Measurements from ENCODE around the gene NEK2. TPM values are rescaled to one million over a fixed set of nuclear protein-coding genes. Genes with fewer than 3 reads are reported as not detected.

NEK2 gene
- total and polyA plus RNA-seq, 8 donors: 1.5 to 6.1 (median 4.6) TPM; not detected in 3

DNA sequence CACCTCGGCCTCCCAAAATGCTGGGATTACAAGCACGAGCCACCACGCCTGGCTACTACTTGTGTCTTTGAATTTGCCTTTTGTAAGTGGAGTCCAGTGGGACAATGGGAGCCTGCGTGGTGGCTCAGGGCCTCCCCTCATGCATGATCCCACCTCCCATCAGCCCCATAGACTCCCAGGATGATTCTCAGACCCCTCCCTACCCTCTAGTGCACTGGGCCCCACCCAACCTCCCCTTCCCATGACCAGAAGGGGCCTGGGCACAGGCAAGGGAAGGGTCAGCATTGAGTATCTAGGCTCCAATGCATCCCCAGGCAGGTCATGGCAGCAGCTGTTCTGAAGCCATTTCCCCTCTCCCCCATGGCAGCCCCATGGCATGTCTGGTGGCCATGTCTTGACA lies 18.7 kb downstream of the NEK2 start:
- 87 to 99% (median 95%) methylated on average over 3 to 4 of the region's 4 CpGs for WGBS, 5 donors
- H3K27me3 ChIP-seq: peaks cover 0 to 18% (median 0%) of the 10 kb centered on the region in 3 donors
- H3K36me3 ChIP-seq: no peaks in the 10 kb centered on the region
- intact Hi-C loops (cut with DNase I; ENCODE audit: low total_unique reads): loop anchor here (10.0 kb wide), 1 partner anchor 72 kb away; no protein-coding TSS in a partner anchor
- DNase-seq: no peak
- H3K27ac ChIP-seq: no peak overlapping the region
- no peaks in the 10 kb centered on the region for H3K9me3 ChIP-seq
- H3K4me1 ChIP-seq: peaks cover 0 to 7% (median 6%) of the 10 kb centered on the region in 4 donors
- TF ChIP-seq POLR2AphosphoS5 (IDR thresholded peaks at IDR 0.05) (no peak), EP300 (IDR thresholded peaks at IDR 0.05) (no peak), POLR2A (IDR thresholded peaks at IDR 0.05) (no peak)
- TF ChIP-seq, protein P1, sequence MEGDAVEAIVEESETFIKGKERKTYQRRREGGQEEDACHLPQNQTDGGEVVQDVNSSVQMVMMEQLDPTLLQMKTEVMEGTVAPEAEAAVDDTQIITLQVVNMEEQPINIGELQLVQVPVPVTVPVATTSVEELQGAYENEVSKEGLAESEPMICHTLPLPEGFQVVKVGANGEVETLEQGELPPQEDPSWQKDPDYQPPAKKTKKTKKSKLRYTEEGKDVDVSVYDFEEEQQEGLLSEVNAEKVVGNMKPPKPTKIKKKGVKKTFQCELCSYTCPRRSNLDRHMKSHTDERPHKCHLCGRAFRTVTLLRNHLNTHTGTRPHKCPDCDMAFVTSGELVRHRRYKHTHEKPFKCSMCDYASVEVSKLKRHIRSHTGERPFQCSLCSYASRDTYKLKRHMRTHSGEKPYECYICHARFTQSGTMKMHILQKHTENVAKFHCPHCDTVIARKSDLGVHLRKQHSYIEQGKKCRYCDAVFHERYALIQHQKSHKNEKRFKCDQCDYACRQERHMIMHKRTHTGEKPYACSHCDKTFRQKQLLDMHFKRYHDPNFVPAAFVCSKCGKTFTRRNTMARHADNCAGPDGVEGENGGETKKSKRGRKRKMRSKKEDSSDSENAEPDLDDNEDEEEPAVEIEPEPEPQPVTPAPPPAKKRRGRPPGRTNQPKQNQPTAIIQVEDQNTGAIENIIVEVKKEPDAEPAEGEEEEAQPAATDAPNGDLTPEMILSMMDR (IDR thresholded peaks at IDR 0.05): no peak
- no peak overlapping the region for H3K4me3 ChIP-seq

DNA sequence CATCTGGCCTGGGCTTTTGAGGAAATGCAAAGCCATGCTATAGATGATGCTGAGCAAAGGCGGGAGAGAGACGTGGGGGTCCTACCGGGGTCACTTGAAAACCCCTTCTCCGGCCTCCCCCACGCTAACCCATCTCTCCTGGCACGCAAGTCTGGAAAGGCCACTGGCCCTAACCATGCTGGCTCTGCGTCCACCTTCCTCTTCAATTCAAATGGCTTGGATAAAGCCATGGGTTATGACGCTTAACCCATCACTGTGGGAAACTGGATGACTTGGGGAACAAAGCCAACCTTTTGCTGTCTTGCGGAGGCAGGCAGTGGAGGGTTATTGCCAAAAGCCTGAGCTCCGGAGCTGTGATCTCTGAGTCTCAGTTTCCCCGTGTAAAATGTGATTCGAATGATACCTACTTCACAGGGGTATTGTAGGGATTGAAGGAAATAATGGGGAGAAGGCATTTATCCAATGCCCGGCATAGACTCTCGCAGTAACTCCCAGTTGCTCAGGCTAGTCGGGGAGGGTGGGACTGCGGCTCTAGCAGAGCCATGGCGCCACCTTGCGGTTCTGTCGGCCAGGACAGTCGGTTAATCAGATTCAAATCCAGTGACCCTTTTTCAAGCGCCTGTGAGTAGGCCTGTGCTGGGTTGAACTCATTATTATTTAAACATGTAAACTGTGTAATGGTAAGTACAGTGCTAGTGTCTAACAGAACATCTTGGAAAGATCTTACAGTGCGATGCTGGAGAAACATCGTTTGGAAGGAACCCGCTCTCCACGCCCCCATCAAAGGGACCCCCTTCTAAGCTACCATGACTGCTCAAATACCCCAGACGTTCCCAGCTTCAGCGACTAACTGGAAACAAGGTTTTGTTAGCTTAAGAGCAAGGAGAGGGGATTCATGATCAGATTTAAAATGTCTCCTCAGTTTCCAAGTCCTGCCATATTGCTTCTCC lies 20.3 kb downstream of the NEK2 start:
- Histone ChIP-seq H3K4me1 (peaks cover 0 to 7% (median 6%) of the 10 kb centered on the region in 4 donors), H3K4me3 (no peak overlapping the region), H3K27ac (no peak overlapping the region), H3K27me3 (peaks cover 0 to 13% (median 0%) of the 10 kb centered on the region in 3 donors), H3K9me3 (no peaks in the 10 kb centered on the region), H3K36me3 (no peaks in the 10 kb centered on the region)
- 40 to 46% (median 43%) methylated on average over 27 of the region's 27 CpGs for WGBS, 5 donors
- peak; percentile 92 to 96 for DNase-seq
- TF ChIP-seq POLR2AphosphoS5 (IDR thresholded peaks at IDR 0.05): peak in 1 of 3 donors; percentile 45
- TF ChIP-seq EP300 (IDR thresholded peaks at IDR 0.05): no peak
- TF ChIP-seq, protein P1 (IDR thresholded peaks at IDR 0.05): peak in 5 of 7 experiments; percentile 65 to 88 (median 87)
- intact Hi-C loops (cut with DNase I; ENCODE audit: low total_unique reads): loop anchor here (10.0 kb wide), 1 partner anchor 70 kb away; no protein-coding TSS in a partner anchor

DNA sequence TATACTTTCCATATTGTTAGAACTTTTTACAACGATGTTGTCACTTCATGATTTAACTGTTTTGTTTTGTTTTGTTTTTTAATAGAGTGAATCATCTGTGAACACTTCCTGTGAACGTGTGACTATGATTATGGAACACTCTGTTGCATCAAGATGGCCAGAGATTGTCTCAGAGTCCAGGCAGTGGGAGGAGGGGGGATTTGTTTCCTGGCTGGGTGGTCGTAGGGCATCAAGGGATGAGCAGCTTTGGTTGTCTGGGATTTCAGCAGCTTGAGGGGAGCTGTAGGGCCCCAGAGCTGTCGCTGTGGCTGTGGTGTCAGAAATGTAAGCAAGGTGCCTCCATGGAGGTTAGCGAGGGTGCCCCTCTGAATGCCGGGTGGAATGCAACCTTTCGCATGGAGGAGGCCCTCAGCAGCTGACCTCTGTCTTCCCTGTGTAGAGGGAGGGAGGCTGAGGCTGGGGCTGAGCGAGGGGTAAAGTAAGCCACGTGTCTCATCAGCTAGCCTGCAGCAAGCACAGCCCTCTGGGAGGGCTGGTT lies 21.4 kb downstream of the NEK2 start:
- TF ChIP-seq POLR2AphosphoS5 (IDR thresholded peaks at IDR 0.05) (no peak), POLR2A (IDR thresholded peaks at IDR 0.05) (no peak), EP300 (IDR thresholded peaks at IDR 0.05) (no peak)
- TF ChIP-seq, protein P1 (IDR thresholded peaks at IDR 0.05): no peak
- WGBS, 5 donors: 51 to 69% (median 67%) methylated on average over 7 to 9 of the region's 9 CpGs

DNA sequence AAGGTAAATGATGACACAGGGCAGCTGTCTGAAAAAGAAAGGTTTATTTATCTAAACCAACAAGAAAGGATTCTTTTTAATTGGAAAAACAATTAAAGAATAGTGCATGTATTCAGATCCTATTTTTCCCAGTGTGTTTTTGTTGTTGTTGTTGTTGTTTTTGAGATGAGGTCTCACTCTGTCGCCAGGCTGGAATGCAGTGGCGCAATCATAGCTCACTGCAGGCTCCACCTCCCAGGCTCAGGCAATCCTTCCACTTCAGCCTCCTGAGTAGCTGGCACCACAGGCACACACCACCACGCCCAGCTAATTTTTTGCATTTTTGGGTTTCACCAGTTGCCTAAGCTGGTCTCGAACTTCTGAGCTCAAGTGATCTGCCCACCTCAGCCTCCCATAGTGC lies 22.1 kb downstream of the NEK2 start:
- H3K9me3 ChIP-seq: no peaks in the 10 kb centered on the region
- H3K4me3 ChIP-seq: no peak overlapping the region
- DNase-seq: no peak
- intact Hi-C loops (cut with DNase I; ENCODE audit: low total_unique reads): loop anchor here (10.0 kb wide), 1 partner anchor 68 kb away; no protein-coding TSS in a partner anchor
- H3K27ac ChIP-seq: no peak overlapping the region
- H3K4me1 ChIP-seq: peaks cover 0 to 18% (median 12%) of the 10 kb centered on the region in 4 donors
- H3K27me3 ChIP-seq: peaks cover 0 to 10% (median 0%) of the 10 kb centered on the region in 3 donors
- no peak for TF ChIP-seq EP300 (IDR thresholded peaks at IDR 0.05)
- no peak for TF ChIP-seq POLR2AphosphoS5 (IDR thresholded peaks at IDR 0.05)
- no peak for TF ChIP-seq POLR2A (IDR thresholded peaks at IDR 0.05)
- TF ChIP-seq, protein P1 (IDR thresholded peaks at IDR 0.05): no peak
- WGBS, 5 donors: 82 to 86% (median 85%) methylated on average over 4 of the region's 4 CpGs
- H3K36me3 ChIP-seq: no peaks in the 10 kb centered on the region

More for the DNA sequence above, 21.4 kb downstream of the NEK2 start:
- peak in 1 of 2 donors; percentile 24 for DNase-seq
- peaks cover 0 to 10% (median 7%) of the 10 kb centered on the region in 4 donors for H3K4me1 ChIP-seq
- H3K27me3 ChIP-seq: peaks cover 0 to 10% (median 0%) of the 10 kb centered on the region in 3 donors
- H3K27ac ChIP-seq: no peak overlapping the region
- no peaks in the 10 kb centered on the region for H3K9me3 ChIP-seq
- intact Hi-C loops (cut with DNase I; ENCODE audit: low total_unique reads): loop anchor here (10.0 kb wide), 1 partner anchor 69 kb away; no protein-coding TSS in a partner anchor
- no peak overlapping the region for H3K4me3 ChIP-seq
- no peaks in the 10 kb centered on the region for H3K36me3 ChIP-seq
